Measurements from ENCODE around the gene KDM6A.
"Not testable (repeated sequence)": the region's sequence is repeated elsewhere in the genome, so short reads cannot be mapped to it uniquely, and the experiment has no call there.

KDM6A gene

DNA sequence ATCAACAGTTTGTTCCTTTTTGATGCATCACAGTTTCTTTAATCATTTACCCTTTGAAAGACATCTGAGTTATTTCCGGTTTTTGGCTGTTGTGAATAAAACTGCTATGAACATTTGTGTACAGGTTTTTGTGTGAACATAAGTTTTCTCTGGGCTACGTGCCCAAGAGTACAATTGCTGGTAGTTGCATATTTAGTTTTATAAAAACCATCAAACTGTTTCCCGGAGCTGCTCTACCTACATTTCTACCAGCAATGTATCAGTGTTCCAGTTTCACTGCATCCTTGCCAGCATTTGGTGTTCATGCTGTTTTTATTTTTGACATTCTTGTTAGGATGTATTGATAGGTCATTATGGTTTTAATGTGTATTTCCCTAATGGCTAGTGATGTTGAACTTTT lies 17.3 kb downstream of the KDM6A start:
- DNase-seq = no peak

DNA sequence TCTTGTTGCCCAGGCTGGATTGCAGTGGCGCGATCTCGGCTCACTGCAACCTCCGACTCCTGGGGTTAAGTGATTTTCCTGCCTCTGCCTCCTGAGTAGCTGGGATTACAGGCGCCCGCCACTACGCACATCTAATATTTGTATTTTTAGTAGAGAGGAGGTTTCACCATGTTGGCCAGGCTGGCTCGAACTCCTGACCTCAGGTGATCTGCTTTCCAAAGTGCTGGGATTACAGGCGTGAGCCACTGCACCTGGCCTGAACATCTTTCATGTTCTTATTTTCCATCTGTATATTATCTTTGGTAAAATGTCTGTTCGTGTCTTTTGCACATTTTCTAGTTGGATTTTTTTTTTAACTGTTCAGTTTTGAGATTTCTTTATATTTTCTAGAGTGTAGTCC lies 17.7 kb downstream of the KDM6A start:
- not testable (repeated sequence) for DNase-seq

DNA sequence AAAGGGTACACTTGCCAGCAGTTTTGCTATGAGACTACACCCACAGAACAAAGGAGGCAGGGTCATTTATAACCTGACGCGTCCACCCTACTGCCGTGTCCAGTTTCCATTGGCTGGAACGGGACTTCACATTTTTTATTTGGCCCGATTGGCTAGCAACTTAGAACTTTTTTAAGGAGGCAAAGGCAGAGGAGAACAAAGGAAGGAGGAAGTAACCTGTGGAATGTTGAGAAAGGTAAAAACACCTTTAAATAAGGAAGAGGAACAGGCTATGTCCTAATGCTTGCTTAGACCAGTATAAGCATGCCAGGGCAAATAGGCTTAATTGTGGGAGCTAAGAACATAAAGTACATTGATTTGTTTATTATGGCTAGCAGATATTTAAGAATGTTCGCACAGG lies 18.7 kb downstream of the KDM6A start:
- no peak for DNase-seq

DNA sequence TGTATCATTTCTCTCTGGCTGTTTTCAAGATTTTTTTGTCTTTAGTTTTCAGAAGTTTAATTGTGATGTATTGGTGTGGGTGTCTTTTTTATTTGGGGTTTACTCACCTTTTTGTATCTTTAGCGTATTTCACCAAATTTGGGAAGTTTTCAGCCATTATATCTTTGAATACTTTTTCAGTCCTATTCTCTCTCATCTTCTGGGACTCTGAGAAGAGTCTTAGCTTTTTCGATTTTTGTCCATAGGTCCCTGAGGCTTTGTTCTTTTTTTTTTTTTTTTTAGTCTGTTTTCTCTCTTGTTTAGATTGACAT lies 23.8 kb downstream of the KDM6A start:
- DNase-seq = no peak

DNA sequence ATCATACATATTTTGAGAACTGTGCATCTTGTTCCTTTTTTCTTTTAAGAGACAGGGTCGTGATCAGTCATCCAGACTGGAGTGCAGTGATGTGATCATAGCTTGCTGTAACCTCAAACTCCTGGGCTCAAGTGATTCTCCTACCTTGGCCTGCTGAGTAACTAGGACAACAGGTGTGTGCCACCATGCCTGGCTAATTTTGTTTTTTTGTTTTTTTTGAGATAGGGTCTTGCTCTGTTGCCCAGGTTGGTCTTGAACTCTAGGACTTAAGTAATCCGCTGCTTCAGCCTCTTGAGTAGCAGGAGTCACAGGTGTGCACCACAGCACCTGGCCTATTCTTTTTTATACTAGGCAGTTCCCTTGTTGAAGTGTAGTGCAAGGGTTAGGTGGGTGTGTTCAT lies 24.6 kb downstream of the KDM6A start:
- DNase-seq = no peak

DNA sequence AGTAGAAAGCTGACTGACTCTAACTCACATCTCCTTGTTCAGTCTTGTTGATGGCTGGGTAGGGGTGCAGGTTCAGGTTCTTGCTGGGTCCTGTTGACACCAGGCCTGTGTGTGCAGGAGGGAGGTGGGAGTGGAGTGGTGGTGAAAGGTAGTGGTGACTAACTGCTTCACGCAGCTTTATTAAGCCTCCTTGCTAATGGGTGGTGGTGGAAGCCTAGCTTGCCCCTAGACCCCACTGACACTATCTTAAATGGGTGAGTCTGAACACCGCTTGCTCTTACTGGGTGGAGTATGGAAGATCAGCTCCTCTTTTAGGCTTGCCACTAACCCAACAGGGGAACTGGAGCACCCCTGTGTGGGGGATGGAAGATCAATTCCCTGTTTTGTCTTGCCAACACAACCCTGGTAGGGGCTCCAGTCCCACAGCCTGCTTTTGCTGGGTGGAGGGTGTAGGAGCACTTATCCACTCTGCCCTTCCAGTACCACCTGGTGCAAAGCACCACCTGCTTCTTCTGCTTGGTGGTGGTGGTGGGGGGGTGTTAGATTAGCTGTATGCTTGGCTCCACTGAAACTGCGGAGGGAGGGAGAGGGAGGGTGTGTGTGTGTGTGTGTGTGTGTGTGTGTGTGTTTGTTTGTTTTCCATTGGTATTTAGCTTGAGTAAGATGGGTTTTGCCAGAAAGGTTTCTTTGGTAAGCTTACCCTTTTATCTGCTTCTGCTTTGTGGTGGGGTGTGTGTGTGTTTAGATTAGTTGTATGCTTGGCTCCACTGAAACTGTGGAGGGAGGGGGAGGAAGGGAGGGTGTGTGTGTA lies 25.6 kb downstream of the KDM6A start:
- no peak for DNase-seq

DNA sequence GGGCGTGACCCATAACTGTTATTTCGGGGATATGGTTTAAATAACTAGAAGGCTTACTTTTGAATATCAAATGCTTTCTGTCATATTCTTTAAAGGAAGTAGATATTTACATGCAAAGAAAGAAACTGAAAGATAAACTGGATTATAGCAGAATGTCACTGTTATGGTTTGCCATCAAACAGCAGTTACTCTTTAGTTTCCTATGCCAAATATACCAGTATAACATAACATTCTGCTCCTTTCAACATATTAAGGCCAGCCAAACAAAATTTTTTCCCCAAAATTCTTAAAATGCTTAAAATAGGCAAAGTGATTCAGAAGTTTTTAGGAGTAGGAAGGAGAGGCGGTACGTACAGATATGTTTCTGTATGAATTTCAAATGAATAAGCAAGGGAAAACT lies 27.0 kb downstream of the KDM6A start:
- no peak for DNase-seq

DNA sequence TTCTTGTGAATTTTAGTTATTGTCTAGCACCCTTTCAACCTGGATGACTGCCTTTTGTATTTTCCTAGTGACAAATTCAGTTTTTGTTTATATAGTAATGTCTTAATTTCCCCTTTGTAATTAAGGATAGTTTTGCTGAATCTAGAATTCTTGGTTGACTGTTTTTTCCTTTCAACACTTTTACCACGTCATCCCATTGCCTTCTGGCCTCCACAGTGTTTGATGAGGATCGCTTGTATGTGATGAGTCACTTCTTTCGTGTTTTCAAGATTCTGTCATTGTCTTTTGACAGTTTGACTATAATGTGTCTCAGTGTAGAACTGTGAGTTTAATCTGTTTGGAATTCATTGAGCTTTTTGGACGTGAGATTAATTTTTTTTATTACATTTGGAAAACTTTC lies 30.1 kb downstream of the KDM6A start:
- DNase-seq = no peak

DNA sequence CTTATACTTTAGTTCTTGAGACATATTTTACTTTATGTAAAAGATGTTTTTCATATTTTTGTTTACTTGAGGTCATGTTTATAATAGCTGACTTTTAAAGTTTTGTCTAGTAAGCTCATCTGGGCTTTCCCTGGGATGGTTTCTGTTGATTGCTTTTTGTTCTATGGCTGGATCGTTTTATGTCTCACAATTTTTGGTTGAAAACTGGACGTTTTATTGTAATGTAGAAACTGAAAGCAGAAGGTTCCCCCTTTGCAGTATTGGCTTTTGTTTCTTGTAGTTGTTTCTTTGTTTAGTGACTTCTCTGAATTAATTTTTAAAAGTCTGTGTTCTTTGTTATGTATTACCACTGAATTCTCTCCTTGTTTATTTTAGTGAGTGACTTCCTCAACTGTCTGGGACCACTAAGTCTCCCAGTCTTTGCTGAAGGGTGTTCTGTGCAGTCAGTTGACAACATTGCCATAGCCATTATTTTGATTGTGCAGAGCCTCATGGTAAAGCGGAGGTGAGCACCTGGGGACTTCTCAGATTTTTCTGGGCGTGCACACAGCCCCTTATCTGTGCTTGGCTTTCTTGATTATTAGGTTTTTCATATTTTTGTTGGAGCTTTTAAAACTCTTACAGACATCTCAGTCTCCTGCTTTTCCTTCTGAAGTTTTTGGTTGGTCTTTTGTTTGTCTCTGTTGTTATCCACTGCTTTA lies 31.0 kb downstream of the KDM6A start:
- DNase-seq = no peak

DNA sequence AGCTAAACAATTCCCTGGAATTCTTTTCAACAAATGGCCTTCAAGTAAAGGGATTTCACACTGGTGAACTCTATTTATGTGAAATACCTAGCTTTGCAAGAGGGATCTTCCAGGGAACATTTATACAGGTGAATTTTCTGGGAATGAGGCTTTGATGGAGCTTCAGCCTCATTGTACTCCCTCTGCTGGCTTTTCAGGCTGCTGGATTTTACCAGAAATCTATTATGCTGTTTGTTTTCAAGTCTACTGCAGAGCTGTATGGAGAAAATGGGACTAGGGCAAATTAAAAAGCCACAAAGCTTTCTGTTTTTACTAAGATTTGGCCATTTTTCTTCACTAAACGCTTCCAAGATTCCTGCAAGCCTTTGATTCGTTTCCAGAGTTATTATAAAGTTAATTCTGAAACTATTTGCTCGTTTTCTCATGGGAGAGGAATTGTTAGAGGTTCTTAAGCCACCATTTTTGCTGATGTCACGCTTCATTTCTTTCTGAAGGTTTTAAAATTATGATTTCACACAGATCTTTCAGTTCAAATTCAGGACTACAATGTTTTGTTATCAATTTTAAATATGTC lies 31.6 kb downstream of the KDM6A start:
- no peak for DNase-seq

DNA sequence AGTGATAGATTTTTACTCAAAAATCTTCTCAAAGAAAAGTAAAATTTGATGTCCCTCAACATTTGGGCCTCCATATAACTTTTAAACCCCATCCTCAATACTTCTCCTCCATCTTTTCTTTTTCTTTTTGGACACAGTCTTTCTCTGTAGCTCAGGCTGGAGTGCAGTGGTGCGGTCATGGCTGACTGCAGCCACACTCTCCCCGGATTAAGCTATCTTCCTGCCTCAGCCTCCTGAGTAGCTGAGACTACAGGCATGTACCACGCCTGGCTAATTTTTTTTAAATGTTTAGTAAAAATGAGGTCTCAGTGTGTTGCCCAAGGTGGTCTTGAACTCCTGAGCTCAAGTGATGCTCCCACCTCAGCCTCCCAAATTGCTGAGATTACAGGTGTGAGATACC lies 33.1 kb downstream of the KDM6A start:
- no peak for DNase-seq

DNA sequence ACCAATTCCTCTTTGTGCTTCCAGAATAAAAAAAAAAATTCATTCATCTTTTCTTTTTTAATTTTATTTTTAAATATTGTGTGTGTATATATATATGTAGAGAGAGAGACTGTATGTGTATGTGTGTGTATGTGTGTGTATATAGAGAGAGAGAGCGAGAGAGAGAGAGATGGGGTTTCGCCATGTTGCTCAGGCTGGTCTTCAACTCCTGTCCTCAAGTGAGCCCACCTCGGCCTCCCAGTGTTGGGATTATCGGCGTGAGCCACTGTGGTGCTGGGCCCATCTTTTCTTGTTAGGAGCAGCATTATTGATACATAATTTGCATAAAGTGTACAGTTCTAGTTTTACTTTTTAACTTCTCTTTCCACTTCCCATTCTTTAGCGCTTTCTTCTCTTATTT lies 33.6 kb downstream of the KDM6A start:
- DNase-seq = no peak

DNA sequence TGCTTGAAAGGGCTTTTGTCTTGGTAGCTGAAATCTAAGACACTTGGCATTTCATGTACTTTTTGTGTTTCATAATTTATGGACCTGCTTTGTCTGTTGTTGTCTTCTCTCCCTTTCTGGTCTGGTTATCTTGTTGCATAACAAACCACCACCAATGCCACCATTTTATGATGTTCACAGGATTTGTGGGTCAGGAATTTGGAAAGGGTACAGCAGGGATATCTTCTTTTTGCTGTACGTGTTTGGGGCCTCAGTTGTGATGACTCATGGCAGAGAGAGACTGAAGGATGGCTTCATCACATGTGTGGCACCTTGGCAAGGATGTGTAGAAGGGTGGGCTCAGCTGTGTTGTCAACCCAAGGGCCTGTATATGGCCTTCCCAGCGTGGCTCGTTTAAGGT lies 35.2 kb downstream of the KDM6A start:
- no peak for DNase-seq

DNA sequence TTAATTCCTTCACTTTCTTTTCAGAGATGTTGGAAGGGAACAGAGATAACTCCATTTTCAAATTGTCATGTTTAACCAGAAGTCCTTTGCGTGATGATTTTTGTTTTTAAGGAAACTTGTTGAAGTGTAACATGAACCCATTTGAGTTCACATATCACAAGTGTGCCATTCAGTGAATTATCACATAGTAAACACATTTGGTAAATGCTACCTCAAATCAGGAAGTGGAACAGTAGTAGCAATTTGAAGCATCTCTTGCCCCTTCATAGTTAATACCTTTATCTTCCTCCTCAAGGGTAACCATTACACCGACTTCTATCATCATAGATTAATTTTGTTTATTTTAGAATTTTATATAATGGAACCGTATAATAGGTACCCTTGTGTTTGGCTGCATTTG lies 35.8 kb downstream of the KDM6A start:
- DNase-seq = no peak

DNA sequence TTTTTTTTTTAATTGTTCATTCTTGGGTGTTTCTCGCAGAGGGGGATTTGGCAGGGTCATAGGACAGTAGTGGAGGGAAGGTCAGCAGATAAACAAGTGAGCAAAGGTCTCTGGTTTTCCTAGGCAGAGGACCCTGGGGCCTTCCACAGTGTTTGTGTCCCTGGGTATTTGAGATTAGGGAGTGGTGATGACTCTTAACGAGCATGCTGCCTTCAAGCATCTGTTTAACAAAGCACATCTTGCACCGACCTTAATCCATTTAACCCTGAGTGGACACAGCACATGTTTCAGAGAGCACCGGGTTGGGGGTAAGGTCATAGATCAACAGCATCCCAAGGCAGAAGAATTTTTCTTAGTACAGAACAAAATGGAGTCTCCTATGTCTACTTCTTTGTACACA lies 37.5 kb downstream of the KDM6A start:
- DNase-seq = not testable (repeated sequence)

DNA sequence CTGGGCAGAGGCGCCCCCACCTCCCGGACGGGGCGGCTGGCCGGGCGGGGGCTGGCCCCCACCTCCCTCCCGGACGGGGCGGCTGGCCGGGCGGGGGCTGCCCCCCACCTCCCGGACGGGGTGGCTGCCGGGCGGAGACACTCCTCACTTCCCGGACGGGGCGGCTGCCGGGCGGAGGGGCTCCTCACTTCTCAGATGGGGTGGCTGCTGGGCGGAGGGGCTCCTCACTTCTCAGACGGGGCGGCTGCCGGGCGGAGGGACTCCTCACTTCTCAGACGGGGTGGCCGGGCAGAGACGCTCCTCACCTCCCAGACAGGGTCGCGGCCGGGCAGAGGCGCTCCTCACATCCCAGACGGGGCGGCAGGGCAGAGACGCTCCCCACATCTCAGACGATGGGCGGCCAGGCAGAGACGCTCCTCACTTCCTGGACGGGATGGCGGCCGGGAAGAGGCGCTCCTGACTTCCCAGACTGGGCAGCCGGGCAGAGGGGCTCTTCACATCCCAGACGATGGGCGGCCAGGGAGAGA lies 38.1 kb downstream of the KDM6A start:
- not testable (repeated sequence) for DNase-seq

DNA sequence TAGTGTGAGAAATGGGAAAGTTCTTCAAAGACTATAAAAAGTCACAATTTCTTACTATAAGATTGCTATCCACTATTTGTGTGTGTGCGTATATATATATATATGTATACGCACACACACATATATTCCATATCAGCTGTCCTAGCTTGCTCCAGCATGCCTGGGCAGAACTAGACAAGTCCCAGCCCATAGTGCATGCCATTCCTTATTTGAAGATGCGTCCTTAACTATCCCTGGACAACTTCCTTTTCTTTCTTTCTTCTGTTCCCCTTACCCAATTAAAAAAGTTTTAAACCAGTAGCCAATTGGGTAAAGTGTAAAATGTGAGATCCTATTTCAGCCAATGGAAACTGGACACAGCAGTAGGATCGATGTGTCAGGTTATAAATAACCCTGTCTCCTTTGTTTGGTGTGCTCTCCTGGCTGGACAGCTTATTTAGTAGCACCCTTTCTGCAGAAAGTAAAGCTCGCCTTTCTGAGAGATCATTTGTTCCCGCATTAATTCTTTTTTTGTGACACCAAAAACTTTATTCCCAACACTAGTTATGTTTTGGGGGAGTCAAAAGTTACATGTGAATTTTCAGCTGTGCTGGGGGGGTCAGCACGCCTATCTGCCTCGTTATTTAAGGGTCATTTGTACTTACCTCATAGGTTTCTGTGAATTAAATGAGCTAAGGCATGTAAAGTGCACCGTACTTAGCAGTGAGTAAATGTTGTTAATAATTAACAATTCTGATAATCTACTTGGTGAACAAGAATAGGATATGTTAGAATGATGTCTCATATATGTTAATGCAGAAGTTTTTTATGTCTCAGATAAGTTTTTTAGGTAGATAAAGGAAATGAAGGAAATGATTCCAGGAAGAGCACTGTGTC lies 40.9 kb downstream of the KDM6A start:
- no peak for DNase-seq

DNA sequence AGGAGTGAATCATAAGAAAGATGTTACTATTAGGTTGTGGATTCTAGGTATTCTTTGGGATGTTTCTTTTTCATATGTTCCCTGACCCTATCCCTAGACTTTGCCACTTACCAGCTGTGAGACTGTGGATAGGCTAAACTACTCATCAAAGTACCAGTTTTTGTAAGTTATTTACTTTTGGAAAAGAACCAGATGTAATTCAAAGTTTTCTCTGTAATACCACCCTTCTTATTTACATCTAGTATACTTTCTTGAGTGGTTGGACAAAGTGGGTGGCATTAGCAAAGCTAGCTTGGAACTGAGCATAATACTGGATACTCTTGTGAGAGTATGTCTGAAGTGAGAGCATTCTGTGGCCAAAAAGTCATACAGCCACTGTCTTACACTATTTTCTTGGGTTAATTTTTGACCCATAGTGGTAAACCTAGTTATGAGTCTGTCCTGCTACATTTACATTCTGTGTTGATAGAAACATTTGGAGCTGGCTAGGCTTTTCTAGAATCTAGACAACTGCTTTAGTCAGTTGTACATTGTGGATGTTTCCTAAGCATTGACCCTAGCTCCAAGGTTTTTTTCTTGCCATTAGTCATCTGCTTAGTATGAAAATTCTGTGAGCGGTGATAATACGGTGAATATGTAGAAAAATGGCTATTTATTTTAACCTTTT lies 41.7 kb downstream of the KDM6A start:
- no peak for DNase-seq

DNA sequence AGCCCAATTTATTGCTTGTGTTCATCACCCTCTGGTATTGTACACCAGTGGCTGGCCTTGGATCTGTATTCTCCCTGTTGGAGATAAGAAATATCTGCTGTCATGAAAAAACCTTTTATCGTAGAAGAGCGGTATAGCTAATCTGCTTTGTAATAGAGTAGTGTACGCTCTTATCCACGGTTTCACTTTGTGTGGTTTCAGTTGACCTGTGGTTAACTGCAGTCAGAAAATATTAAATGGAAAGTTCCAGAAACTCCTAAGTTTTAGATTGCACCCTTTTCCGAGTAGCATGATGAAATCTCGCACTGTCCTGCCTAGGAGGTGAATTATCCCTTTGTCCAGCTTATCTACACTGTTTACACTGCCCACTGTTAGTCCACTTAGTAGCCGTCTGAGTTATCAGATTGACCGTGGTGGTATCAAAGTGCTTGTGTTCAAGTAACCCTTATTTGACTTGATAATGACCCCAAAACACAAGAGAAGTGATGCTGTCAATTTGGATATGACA lies 42.4 kb downstream of the KDM6A start:
- no peak for DNase-seq

DNA sequence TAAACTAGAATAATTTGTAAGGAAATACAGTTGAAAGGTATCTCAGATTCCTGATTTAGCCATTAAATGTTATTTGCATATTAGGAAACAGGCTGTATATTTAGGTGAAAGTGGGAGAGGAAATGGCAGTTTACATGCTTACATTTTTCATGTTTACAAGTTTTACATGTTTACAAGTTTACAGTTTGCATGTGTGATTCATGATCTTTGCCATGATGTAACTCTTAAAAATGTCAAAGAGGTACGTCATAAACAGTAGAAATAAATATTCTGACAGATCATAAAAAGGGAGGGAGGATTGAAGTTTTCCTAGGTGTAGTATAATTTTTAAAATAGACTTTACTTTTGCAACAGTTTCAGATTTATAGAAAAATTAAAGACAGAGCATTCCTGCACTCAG lies 45.7 kb downstream of the KDM6A start:
- no peak for DNase-seq

DNA sequence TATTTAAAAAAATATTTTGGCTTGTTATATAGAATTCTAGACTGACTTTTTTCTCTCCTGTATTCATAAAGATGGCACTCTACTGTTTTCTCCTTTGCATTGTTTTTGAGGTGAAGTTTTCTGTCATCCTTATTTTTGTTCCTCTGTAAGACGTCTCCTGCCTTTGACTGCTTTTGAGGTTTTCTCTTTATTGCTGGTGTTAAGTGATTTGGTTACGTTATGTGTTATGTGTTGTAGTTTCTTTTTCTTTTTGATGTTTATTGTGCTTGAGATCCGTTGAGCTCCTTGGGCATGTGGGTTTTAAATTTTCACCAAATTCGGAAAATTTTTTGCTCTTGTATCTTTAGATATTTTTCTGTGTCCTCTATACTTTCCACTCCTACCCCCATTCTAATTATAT lies 50.0 kb downstream of the KDM6A start:
- DNase-seq = no peak

DNA sequence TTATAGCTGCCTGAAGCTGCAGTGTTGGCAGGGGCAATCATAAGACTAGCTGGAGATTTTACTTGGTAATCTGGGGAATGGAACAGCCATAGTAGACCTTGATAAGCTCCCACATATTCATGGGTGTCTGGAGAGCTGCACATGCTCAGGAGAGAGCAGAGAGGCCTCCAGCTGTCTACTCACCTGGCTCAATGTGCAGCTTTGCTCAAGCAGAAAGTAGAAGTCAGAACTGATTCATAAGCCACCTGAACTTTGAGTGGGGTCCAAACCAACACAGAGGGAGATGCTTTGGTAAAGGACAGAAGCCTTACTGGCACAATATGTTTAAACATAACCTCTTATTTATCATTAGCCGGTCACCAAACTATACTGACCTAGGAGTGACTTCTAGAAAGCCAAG lies 54.4 kb downstream of the KDM6A start:
- no peak for DNase-seq

Data from NCI-H2081 treated with DMSO at 0.1 percent for 48 hours (cell line).